CD4-positive, alpha-beta T cell treated with Interleukin-10 for 1 hour (primary cell): Measurements from ENCODE around the gene OR10AD1.
A peak's percentile ranks its signal among the peaks of the same experiment; 100 is the strongest.
"Not testable (repeated sequence)": the region's sequence is repeated elsewhere in the genome, so short reads cannot be mapped to it uniquely, and the experiment has no call there.

Experiments used
- DNase-seq: peaks from one replicate; pipeline ENCODE4 v3.0.0-alpha.2; 2020

The OR10AD1 gene, protein sequence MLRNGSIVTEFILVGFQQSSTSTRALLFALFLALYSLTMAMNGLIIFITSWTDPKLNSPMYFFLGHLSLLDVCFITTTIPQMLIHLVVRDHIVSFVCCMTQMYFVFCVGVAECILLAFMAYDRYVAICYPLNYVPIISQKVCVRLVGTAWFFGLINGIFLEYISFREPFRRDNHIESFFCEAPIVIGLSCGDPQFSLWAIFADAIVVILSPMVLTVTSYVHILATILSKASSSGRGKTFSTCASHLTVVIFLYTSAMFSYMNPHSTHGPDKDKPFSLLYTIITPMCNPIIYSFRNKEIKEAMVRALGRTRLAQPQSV

DNA sequence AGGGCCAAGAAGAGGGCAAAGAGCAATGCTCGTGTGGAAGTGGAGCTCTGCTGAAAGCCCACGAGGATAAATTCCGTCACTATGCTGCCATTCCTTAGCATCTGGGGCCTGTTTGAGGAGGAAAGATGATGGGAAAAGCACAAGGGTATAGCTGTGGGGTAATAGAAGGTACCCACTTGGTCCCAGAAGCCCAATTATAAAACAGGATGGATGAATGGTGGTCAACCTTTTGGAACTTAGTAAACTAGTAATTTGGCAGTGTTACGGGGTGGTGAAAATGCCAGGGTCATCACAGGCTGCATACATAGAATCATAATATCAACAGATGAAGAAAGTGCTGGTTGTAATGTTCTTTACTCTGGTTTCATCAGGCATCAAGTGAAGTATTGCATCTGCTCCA lies at the start of gene OR10AD1:
TSS of gene OR10AD1 (minus strand) at position 101 of the 400 bp plus-strand sequence. CDS start at position 101, 0 bp downstream.
- DNase-seq, result no peak

DNA sequence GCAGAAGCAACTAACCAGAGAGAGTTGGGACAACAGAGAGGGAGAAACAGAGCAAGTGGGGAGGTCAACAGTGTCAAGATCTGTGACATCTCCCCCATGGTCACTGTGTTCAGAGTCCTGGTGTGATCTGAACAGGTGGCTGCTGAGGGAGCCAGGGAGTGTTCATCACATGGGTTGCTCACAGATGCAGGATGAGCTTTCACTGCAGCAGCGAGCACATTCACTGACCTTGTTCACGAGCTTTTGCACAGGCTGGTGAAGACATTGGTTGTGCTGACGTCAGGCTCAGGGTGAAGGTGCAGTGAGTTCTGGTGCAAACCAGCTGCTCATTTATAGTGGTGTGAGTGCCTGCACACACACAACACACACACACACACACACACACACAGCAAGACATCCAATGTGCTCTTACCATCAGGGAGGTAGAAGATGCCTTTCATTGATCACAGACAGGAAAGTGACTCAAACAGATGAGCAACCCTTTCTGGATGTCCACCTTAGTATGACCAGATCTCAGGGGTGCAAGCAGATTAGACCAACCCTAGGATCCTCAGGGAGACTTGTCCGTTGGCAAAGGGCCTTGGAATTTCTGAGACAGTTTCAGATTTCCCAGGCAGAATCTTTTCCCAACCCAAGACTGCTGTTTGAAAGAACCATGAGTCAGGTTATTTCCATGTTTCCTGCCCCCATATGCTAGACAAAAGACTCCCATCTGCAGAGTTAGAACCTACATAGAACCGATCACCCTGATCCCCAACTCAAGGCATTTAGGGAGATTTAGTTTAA lies 44.3 kb upstream of the OR10AD1 start:
- no peak for DNase-seq

DNA sequence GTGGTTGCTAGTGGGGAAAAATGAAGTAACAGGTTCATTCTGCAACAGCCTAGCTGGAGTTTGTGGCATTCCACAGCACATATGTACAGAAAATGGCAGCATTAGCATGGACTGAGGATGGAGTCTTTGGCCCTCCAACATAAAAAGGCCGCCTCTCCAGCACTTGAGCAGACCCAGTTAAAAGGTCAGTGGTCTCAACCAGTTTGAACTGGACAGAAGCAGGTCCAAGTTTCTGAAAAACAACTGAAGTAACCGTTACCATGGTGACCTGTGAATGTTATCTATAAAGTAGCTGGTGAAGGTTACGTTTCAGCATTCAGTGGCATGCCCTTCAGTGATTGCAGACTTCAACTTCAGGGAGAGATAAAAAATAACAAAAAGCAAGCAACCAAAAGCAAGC lies 34.1 kb upstream of the OR10AD1 start:
- DNase-seq, result no peak

DNA sequence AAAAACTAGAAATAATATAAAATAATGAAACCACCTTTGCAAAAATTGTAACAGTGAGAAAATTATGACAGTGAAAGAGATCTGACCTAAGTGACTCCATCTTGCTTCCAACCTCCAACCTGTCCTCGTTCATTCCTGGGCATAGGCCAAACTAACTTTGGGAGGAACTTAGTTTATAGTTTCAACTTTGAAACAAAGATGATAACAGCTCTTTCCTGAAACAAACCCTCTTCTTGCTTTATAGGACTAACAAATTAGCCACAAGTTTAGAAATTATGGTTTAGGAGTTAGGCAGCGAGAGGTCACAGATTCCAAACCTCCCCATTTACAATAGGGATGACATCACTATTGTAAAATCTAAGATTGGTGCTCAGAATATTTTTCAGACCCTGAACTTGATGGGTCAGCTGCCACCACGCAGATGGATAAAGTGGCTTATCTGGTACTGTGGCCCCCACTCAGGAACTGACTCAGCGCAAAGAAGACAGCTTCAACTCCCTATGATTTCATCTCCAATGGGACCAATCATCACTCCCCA lies 32.8 kb upstream of the OR10AD1 start:
- DNase-seq, result no peak

DNA sequence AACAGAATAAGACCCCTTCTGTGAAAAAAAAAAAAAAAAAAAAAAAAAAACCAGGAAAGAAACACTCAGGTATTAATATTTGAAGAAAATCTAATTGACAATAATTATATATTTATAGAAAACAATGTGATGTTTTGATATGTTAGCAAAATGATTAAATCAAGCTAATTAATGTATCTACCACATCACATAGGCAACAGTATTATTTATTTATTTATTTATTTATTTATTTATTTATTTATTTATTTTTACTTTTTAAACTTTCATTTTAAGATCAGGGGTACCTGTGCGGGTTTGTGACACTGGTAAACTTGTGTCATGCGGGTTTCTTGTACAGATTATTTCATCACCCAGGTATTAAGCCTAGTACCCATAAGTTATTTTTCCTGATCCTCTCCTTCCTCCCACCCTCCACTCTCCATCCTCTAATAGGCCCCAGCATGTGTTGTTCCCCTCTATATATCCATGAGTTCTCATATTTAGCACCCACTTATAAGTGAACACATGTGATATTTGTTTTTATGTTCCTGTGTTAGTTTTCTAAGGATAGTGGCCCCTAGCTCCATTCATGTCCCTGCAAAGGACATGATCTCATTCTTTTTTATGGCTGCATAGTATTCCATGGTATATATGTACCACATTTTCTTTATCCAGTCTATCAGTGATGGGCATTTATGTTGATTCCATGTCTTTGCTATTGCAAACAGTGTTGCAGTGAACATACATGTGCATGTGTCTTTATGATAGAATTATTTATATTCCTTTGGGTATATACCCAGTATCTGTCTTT lies 28.3 kb upstream of the OR10AD1 start:
- DNase-seq, result not testable (repeated sequence)

DNA sequence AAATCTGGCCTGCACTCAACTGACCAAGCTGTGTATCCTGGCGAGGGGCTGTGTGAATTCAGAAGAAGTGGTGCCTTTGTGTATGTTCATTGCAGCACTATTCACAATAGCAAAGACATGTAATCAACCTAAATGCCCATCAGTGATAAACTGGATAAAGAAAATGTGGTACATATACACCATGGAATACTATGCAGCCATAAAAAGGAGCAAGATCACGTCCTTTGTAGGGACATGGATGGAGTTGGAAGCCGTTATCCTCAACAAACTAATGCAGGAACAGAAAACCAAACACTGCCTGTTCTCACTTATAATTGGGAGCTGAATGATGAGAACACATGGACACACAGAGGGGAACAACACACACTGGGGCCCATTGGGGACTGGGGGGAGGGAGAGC lies 21.4 kb upstream of the OR10AD1 start:
- not testable (repeated sequence) for DNase-seq

DNA sequence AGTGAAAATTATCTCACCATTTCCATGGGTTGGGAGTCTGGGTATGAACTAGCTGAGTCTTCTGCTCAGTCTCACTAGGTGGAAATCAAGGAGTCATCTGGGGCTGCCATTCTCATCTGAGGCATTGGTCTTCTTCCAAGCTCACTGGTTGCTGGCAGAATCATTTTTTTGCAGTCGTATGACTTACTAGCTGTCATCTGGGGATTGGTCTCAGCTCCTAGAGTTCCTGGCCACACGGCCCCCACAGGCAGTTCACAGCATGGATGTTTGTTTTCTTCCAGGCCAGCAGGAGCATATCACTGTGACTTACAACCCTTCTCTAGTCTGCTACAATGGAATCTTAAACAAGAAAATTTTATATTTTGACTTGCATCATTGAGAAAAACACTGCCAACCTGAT lies 18.6 kb upstream of the OR10AD1 start:
- DNase-seq, result no peak

DNA sequence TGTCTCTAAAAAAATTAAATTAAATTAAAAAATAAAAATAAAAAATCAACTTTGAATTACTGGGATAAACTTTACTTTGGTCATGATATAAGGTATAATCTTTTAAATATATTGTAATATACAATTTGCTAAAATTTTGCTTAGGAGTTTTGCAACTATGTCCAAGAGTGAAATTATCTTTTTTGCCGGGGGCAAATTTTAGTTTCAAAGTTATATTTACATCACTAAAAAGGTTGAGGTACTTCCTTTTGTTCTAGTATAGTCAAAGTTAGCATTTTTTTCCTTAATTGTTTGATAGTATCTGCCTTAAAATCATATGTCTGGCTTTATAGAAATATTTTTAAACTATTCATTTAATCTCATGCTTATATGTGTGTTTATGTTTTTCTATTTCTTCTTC lies 17.6 kb upstream of the OR10AD1 start:
- DNase-seq, result no peak

DNA sequence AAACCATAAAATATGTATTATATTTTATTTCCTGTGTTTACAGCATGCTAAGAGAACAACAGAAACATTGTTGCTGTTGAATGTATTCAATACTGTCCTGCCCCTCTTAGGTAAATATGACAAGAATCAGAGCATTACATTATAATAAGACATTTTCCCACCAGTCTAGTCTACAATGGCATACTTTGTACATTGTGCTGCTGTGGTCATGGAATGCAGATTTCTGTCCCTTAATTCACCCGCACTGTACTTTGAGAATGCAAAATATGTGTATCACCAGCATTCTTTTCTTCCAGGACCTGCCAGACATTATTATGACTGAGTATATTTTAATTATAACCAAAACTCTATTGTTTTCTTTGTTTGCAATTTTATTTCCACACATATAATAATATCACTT lies 16.5 kb upstream of the OR10AD1 start:
- DNase-seq, result no peak

DNA sequence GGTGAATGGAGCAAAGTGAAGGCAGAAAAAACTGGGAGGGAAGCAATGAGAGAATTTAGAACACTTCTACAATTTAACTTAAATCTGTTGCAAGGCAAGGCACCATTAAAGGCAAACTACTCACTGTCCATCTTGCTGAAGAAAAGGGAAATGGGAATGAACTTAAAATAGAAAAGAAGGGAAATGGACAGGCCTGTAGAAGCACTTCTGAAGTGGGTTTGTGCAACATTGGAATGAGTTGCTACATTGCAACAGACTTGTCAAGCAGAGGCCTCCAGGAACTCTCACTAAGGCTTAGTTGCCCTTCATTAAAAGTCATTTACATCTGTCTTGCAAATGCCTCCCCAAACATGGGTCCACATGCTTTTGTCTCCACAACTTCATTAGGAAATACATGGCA lies 13.7 kb upstream of the OR10AD1 start:
- no peak for DNase-seq

DNA sequence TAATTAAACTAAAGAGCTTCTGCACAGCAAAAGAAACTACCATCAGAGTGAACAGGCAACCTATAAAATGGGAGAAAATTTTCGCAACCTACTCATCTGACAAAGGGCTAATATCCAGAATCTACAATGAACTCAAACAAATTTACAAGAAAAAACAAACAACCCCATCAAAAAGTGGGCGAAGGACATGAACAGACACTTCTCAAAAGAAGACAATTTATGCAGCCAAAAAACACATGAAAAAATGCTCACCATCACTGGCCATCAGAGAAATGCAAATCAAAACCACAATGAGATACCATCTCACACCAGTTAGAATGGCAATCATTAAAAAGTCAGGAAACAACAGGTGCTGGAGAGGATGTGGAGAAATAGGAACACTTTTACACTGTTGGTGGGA lies 6.4 kb upstream of the OR10AD1 start:
- not testable (repeated sequence) for DNase-seq

DNA sequence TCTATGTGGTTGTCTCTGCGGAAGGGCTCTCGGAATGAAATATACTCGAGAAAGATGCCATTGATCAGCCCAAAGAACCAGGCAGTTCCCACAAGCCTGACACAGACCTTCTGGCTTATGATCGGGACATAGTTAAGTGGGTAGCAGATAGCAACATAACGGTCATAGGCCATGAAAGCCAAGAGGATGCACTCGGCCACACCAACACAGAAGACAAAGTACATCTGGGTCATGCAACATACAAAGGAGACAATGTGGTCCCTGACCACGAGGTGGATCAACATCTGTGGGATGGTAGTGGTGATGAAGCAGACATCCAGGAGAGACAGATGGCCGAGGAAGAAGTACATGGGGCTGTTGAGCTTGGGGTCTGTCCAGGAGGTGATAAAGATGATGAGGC lies 326 bp downstream of the OR10AD1 start:
- DNase-seq, result no peak

DNA sequence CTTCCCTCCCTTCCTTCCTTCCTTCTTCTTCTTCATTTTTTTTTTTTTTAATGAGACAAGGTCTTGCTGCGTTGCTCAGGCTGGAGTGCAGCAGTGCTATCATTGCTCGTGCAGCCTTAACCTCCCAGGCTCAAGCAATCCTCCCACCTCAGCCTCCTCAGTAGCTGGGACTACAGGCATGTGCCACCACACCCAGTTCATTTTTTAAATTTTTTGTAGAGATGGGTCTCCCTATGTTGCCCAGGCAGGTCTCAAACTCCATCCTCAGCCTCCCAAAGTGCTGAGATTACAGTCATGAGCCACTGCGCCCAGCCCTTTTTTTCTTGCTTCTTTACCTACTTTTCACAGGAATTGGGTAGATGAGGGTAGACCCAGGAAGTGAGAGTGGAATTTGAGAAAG lies 1.6 kb downstream of the OR10AD1 start:
- DNase-seq, result no peak

DNA sequence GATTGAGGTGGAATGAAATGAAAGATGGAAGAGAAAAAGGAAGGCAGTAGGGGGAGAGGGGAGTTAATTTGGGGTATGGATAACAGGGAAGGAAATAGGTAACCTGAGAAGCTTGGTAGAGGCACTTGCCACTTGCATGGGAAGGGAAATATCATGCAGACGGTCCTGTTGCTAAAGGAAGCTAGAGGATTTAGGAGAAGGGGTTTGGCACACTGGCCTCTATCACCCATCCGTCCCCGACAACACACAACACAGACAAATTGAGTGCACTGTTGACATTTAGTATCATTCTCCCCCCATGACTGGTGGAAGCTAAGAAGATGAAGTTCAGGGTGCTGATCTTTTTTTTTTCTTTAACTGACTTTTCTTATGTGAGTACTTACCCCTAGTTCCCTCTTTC lies 2.0 kb downstream of the OR10AD1 start:
- no peak for DNase-seq

DNA sequence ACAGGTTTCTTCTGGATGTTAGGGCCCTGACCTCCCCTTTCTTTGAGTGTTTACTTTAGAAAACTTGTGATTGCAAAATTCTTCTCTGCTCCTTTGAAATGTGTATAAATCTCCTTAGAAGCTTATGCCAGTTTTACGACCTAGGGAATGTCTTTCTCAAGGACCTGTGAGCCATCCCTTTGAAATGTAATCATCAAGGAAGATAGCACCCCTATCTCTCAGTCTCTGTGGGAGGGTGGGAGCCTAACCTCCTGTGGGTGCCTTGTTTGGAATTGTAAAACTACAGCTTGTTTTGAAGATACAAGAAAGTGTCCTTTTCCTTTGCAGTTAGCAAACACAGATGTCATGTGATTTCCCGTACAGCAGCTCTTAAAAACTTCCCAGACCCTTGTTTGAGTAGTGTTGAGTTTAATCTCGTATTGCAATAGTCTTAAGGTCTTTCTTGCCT lies 3.3 kb downstream of the OR10AD1 start:
- peak; percentile 62 for DNase-seq

DNA sequence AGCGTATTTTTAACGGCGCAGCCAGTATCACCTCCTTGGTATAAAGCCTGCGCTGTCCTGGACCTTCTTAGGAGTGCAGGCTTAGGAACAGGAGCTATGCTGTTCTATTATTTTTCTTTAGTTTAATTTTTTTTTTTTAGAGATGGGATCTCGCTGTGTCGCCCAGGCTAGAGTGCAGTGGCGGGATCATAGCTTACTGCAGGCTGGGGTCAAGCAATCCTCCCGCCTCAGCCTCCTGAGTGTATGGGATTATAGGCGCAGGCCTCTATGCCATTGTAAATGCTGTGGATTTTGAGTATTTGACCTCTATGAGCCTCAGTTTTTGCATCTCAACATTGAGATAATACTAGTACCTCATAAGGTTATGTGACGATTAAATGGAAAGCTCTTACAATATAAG lies 4.1 kb downstream of the OR10AD1 start:
- DNase-seq, result no peak

DNA sequence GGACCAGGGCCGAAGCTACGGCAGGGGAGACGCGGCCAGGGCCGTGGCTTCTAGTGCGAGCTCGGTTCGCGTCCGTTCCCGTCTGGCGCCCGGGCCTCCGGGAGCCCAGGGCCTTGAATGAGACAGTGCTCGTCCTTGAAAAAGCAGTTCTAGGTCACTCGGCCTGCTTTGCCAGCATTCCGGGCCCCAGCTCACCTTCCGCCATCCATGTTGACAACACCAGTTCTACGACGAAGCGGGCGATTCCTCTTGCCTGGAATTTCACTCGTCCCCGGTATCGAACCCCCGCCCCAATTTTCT lies 4.5 kb downstream of the OR10AD1 start:
- no peak for DNase-seq

DNA sequence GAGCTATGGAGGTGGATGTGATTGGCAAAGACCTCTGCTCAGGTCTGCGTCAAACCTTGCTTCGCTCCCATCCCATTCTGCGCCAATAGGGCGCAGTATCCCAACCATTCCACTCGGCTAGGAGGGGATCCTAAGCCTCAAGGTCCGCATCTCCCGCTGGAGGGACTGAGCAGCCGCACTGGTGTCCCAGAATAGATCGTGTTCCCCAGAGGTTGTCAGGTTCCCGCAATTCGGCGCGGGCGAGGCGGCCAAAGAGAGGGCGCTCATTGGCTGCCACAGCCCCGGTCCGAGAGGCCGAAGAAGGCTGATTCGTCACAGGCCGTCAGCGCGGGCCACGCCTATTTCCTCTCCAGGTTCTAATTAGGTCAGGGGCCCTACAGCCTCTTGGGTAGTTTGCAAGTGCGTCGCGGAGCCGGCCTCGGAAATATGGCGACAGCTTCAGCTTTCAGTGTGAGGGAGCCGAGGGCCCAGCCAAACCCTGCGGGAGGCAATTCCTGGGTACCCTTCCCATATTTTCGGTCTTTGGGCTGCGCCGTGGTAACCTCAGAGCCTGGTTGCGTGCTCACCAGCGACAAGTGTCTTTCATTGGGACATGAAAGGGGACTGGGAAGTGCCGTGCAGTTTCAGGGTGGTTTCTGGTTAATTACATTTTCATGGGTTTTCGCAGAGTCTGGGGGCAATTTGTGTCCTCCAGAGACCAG lies 5.0 kb downstream of the OR10AD1 start:
- DNase-seq, result peak; percentile 95

DNA sequence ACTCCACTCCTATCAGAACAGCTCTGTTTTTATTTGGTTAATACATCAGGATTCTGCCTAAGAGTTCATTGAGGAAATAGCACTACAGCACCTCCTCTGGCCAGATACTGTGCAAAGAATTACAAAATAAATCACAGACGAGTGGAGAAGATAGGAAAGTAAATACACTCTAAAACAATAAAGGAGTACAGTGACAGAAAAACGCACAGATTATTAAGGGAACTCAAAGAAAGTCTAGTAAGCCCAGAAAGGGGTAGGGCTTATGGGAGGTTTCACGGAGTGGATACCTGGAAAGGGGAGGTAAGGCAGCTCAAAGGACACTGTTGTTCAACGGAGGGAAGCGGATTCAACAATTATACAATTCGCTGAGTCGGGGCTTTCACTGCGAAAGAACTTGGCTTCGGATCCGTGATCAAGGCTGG lies 5.5 kb downstream of the OR10AD1 start:
- DNase-seq, result peak; percentile 57

DNA sequence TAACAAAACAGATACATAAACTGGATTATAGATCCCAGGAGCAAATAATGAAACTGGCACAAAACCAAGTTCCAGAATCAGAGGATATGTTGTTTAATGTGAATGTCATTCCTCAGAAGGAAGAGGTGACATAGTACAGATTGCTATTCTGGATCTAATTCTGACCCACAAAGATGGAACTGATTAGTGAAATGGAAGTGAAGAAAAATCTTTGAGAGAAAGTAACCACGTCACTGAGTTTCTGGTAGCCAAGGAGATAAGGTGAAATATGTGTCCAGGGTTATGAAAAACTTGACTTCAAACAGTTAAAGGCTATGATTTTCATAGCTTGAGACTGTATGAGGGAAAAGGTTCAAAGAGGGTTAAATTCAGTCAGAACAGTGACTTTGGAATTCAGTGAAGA lies 8.3 kb downstream of the OR10AD1 start:
- DNase-seq, result no peak

DNA sequence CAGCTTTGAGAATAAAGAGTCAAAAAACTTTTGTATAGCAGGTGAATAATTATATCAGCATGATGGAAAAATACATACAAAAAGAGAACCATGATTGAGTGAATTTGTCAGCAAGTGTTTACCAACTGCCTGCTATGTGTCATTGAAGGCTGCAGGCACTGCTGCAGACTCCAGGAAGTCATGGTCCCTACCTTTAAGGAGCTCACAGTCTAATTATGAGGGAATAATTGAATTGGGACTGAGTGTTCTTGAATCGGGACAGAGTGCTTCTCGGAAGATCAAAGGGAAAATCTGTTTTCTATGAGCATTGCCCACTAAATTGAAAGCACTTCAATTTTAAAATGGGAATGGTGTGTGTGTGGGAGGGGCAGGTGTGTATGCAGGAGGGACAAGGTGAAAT lies 9.5 kb downstream of the OR10AD1 start:
- no peak for DNase-seq

DNA sequence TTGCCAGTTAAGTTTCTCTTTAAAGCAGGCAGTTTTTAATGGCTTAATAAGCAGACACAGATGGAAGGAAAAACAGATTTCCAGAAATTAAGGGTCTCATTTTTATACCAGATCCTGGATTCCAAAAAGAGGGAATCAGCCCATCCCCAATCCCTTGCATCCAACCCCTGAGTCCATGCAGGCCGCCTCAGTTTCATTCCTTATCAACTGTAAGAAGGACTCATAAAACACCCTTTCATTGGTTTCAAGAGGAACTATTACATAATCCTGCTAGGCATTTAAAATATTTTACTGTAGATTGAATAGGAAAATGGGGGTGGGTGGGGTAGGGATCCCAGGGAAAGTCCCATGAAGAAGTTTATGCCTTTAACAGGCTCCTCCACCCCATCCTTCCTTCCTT lies 10.2 kb downstream of the OR10AD1 start:
- DNase-seq, result no peak

DNA sequence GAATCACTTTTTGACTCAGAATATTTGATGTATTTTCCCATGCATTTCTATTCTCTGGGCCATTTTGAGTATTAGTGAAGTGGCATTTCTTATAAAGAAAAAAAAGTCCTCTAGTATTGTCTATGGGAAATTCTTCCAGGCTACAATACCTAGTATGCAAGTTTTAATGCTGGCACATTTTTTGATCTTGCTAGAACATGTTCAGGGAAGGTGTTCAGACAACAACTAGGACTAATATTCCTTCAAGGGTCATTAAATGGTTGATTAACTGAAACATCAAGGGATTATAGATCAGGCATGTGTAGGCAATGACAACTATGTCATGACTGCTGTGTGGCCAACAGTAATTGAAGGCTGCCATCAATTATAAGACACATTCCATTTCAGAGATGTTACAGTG lies 12.0 kb downstream of the OR10AD1 start:
- no peak for DNase-seq
